HG03135 (cell line): ENCODE measurements around the gene C2orf74.

Source experiments
- ATAC-seq: cut with Tn5 transposase; IDR thresholded peaks from one replicate; pipeline ENCODE4 v1.9.1; 2021; ENCODE audit warnings: mild to moderate bottlenecking, moderate library complexity; ENCODE audit not compliant: unreplicated experiment

Gene C2orf74

DNA sequence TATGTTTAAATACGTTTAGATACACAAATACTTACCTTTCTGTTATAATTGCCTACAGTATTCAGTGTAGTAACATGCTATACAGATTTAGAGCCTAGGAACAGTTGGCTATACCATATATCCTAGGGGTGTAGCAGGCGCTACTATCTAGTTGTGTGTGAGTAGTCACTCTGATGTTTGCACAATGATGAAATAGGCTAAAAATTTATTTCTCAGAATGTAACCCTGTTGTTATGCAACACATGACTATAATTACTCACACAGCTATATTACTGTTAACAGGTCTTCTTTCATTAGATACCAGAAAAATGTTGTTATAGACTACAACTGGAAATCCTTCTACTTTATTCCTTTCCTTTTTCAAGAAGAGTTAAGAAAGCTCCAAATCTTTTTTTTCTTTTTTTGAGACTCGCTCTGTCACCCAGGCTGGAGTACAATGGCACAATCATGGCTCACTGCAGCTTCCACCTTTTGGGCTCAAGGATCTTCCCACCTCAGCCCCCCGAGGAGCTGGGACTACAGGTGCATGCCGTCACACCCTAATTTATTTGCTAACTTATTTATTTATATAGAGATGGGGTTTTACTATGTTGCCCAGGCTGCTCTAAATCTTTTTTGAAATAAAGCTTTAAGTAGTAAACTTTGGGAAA lies 48.5 kb downstream of the C2orf74 start:
- no peak for ATAC-seq

- no peak for ATAC-seq
These were observed 52.2 kb downstream of the C2orf74 start for GRCh38 chr2:61214171-61214570.
